Activated naive CD4-positive, alpha-beta T cell treated with anti-CD3 and anti-CD28 coated beads for 36 hours (primary cell): ENCODE results near the gene FECH. TPM values are rescaled to one million over a fixed set of nuclear protein-coding genes. Genes with fewer than 3 reads are reported as not detected.

ENCODE experiments used
- CTCF ChIA-PET: fragments of 350-600 bp; sonication (Branson Sonifier 250); formaldehyde crosslinking; loops from one replicate; lab custom pipeline; 2021; ENCODE audit warnings: antibody characterized with exemption; lab: Charles Lee
- DNase-seq: peaks from one replicate; pipeline ENCODE4 v3.0.0-alpha.2; 2020
- H3K27ac Mint-ChIP-seq: one replicate; pipeline ENCODE4 v1.8.0; 2021; ENCODE audit warnings: mild to moderate bottlenecking, mixed read lengths
- H3K27me3 Mint-ChIP-seq: one replicate; pipeline ENCODE4 v1.8.0; 2021; ENCODE audit warnings: low read depth, mixed read lengths
- H3K36me3 Mint-ChIP-seq: one replicate; pipeline ENCODE4 v1.8.0; 2021; ENCODE audit warnings: low read depth, mixed read lengths
- H3K4me1 Mint-ChIP-seq: one replicate; pipeline ENCODE4 v1.8.0; 2021; ENCODE audit warnings: low read depth, mixed read lengths
- H3K4me3 Mint-ChIP-seq: one replicate; pipeline ENCODE4 v1.8.0; 2021; ENCODE audit warnings: mild to moderate bottlenecking, moderate library complexity, mixed read lengths
- H3K9me3 Mint-ChIP-seq: one replicate; pipeline ENCODE4 v1.8.0; 2021; ENCODE audit warnings: mixed read lengths
- intact Hi-C: fragments of 100-400 bp; cut with micrococcal nuclease; formaldehyde crosslinking; loops from one replicate; pipeline ENCODE4 v1.15.1; 2023
- total RNA-seq, 2 experiments: library from RNA; stranded (reverse); gene quantifications; one replicate each; pipeline ENCODE4 v1.2.3, GENCODE V29; 2021

The FECH gene
- total RNA-seq, 2 experiments from 2014 or later, result 18.8 to 19.2 TPM

DNA sequence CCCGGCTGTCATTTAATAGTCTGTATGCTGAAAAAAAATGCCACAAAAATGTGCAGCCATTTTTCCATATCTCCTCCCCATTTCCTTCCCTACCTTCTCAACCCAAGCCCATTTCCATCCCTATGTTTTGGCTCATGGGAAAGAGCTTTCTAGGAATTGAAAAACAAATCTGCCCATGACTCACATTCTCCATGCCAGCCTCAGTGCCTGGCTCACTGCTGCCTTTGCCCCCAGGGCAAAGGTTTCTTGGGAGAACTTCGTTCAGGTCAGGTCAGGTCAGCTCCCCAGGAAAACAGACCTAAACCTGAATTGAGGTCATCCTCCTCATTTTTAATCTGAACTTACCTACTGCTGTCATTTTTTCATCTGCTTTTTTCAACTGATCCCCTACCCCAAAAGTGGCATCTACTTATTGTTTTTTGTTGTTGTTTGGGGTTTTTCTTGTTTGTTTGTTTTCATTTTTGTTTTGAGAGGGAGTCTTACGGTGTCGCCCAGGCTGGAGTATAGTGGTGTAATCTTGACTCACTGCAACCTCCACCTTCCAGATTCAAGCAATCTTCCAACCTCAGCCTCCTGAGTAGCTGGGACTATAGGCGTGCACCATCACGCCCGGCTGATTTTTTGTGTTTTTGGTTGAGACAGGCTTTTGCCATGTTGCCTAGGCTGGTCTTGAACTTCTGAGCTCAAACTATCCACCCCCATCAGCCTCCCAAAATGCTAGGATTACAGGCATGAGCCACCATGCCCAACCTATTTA lies 66.7 kb downstream of the FECH start:
- Mint-ChIP-seq H3K27ac (no peak overlapping the region), H3K27me3 (peaks cover 10% of the 10 kb centered on the region), H3K4me3 (no peak overlapping the region), H3K9me3 (no peaks in the 10 kb centered on the region), H3K4me1 (no peaks in the 10 kb centered on the region), H3K36me3 (no peaks in the 10 kb centered on the region)
- intact Hi-C loops, result no loop called here
- no peak for DNase-seq
- CTCF ChIA-PET, result no interaction called here

- Mint-ChIP-seq H3K27me3 (peaks cover 10% of the 10 kb centered on the region), H3K4me1 (no peaks in the 10 kb centered on the region), H3K9me3 (no peaks in the 10 kb centered on the region), H3K27ac (no peak overlapping the region), H3K4me3 (no peak overlapping the region), H3K36me3 (no peaks in the 10 kb centered on the region)
- CTCF ChIA-PET, result no interaction called here
- DNase-seq, result no peak
- intact Hi-C loops, result no loop called here
Observed at GRCh38 chr18:57518533-57518932, 68.0 kb downstream of the FECH start.

- CTCF ChIA-PET, result no interaction called here
- H3K4me1 Mint-ChIP-seq, result no peaks in the 10 kb centered on the region
- H3K4me3 Mint-ChIP-seq, result no peak overlapping the region
Observed at GRCh38 chr18:57516056-57516455, 70.4 kb downstream of the FECH start.

DNA sequence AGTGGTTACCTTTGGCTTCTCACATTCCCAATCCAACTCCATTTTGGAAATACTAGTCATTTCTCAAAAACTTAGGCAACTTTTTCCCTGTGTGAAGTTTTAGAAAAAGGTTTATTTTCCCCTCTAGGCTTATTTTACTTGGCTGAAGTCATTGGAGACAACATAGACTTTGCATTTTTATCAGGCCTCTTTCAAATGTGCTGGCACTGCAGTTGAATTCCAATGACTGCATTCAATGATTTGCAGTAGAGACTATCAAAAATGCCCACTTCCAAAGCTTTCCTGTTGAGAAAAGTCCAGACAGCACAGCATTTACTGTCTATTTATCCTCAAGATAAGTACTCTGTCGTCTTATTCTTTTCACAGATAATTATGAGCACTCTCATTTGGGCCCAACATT lies 81.3 kb downstream of the FECH start:
- Mint-ChIP-seq H3K27ac (no peak overlapping the region), H3K4me3 (no peak overlapping the region), H3K36me3 (no peaks in the 10 kb centered on the region), H3K27me3 (peaks cover 11% of the 10 kb centered on the region), H3K9me3 (no peaks in the 10 kb centered on the region), H3K4me1 (no peaks in the 10 kb centered on the region)
- intact Hi-C loops, result no loop called here
- CTCF ChIA-PET, result no interaction called here
- DNase-seq, result no peak

More at GRCh38 chr18:57516056-57516455, 70.4 kb downstream of the FECH start:
- no peaks in the 10 kb centered on the region for H3K36me3 Mint-ChIP-seq
- H3K27me3 Mint-ChIP-seq, result peaks cover 10% of the 10 kb centered on the region
- no peak overlapping the region for H3K27ac Mint-ChIP-seq
- DNase-seq, result no peak
- intact Hi-C loops, result no loop called here
- H3K9me3 Mint-ChIP-seq, result no peaks in the 10 kb centered on the region

DNA sequence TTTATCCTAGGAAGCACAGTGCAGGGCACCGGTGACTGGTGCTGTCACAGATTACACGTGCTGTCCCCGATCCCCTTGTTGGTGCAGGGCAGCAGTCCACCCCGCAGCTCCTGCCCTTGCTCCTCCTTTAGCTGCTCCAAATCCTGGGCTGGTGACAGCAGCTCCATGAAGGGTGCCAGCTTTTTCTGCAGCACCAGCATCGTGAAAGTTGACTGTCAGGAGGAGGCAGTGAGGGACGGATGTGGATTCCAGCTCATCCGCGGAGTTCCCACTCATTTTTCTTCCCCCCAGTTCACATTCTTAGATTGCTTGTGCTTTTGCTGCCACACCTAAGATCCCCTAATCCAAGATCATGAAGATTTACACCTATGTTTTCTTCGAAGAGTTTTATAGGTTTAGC lies 83.9 kb downstream of the FECH start:
- no peak overlapping the region for H3K4me3 Mint-ChIP-seq
- no peak overlapping the region for H3K27ac Mint-ChIP-seq
- H3K4me1 Mint-ChIP-seq, result no peaks in the 10 kb centered on the region
- H3K27me3 Mint-ChIP-seq, result peaks cover 8% of the 10 kb centered on the region
- H3K36me3 Mint-ChIP-seq, result no peaks in the 10 kb centered on the region
- no peaks in the 10 kb centered on the region for H3K9me3 Mint-ChIP-seq
- intact Hi-C loops, result no loop called here
- DNase-seq, result no peak
- CTCF ChIA-PET, result no interaction called here

DNA sequence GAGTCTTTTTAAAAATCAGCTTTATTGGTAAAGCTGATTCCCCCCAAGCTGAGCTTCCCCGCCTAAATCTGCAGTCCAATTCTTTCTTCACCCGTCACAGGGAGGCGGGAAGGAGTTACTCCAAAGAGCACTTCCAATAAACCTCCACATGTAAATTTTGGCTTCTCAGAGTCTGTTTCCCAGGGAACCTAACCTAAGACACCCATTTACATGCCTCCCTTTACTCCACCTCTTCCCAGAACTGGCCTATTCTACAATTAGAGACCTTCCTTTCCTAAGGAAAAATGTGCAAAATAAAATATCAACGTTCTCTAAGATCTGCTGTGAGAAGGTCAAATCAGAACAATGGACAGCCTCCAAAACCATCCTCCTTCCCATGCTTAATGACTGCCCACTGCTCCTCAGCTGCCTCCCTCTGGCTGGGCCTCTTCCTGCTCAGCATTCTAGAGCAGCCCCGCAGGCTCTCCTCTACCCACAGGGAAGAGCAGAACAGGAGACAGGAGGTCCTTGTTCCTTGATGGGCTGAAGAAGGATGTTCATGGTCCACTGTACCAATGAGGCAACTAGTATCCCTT lies 87.7 kb downstream of the FECH start:
- H3K4me1 Mint-ChIP-seq, result no peaks in the 10 kb centered on the region
- H3K36me3 Mint-ChIP-seq, result no peaks in the 10 kb centered on the region
- DNase-seq, result no peak
- CTCF ChIA-PET, result no interaction called here
- H3K4me3 Mint-ChIP-seq, result no peak overlapping the region
- intact Hi-C loops, result no loop called here
- H3K27ac Mint-ChIP-seq, result no peak overlapping the region
- H3K9me3 Mint-ChIP-seq, result no peaks in the 10 kb centered on the region
- peaks cover 9% of the 10 kb centered on the region for H3K27me3 Mint-ChIP-seq

Other genes with a start within 250 kb of the FECH start
- not detected for gene ST8SIA3, start 234.1 kb downstream of the FECH start, total RNA-seq
- gene ONECUT2, start 151.3 kb downstream of the FECH start, total RNA-seq, result not detected
- 100 to 1,000 TPM; 104 to 109 TPM for gene NARS1, start 35.1 kb upstream of the FECH start, total RNA-seq
- gene ATP8B1, start 216.6 kb upstream of the FECH start, total RNA-seq, result not detected